Neural crest cell (in vitro differentiated cells): ENCODE measurements around the gene SRSF10. TPM values are rescaled to one million over a fixed set of nuclear protein-coding genes. Genes with fewer than 3 reads are reported as not detected.

Source experiments
- DNase-seq: peaks from one replicate; pipeline ENCODE4 v3.0.0; 2021; ENCODE audit warnings: low read depth, mixed read lengths, low spot score
- H3K27ac Mint-ChIP-seq: one replicate; pipeline ENCODE4 v1.8.0; 2021; ENCODE audit warnings: mild to moderate bottlenecking, mixed read lengths; ENCODE audit not compliant: unreplicated experiment
- H3K27me3 Mint-ChIP-seq: 2 replicates; pipeline ENCODE4 v1.8.0; 2021; ENCODE audit warnings: low read depth, mild to moderate bottlenecking, mixed read lengths
- H3K36me3 Mint-ChIP-seq: 2 replicates; pipeline ENCODE4 v1.8.0; 2021; ENCODE audit warnings: low read depth, mild to moderate bottlenecking, mixed read lengths
- H3K4me1 Mint-ChIP-seq: 2 replicates; pipeline ENCODE4 v1.8.0; 2021; ENCODE audit warnings: mixed read lengths
- H3K4me3 Mint-ChIP-seq: one replicate; pipeline ENCODE4 v1.8.0; 2021; ENCODE audit warnings: mild to moderate bottlenecking, mixed read lengths
- H3K9me3 Mint-ChIP-seq: 2 replicates; pipeline ENCODE4 v1.8.0; 2021; ENCODE audit warnings: mixed read lengths
- microRNA-seq: library from miRNA; unstranded; fragments of <30 nt; microRNA quantifications from one replicate; pipeline ENCODE4, GENCODE V29; 2020
- total RNA-seq: library from RNA; stranded (reverse); gene quantifications from 2 replicates; pipeline ENCODE4 v1.2.1, GENCODE V29; 2021
- TF ChIP-seq, protein P1 (sequence below): fragments of 200-600 bp; sonication (generic); conservative IDR thresholded peaks from 2 replicates; pipeline ENCODE4 v1.5.0; 2021; ENCODE audit warnings: antibody characterized with exemption, mild to moderate bottlenecking

SRSF10 gene
- total RNA-seq, 1 donor from 2014 or later, result 228 TPM

DNA sequence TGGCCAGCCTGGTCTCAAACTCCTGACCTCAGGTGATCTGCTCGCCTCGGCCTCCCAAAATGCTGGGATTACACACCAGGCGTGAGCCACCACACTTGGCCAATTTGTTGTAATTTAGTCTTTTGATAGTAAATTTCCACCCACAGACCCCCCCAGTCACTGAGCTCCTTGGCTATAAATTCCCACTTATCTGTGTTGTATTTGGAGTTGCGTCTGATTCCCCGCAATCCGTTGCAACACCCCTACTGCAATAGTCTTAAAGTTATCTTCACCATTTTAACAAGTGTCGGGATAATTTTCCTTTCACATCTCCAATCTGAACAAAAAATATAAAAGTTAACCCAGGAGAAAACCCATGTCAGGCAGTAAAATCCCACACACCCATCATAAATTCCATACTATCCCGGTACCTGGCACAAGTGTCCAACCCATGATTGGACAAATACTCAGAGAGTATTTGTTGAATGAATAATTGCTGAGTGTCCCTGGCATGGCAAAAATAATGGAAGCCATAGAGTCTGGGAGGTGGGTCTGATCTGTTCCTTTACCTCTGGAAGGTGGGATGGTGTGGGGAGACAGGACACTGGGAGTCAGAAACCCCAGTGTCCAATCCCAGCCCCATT lies 57.7 kb downstream of the SRSF10 start:
- H3K27ac Mint-ChIP-seq, result no peak overlapping the region
- no peak for DNase-seq
- H3K4me1 Mint-ChIP-seq, result no peaks in the 10 kb centered on the region
- H3K4me3 Mint-ChIP-seq, result no peak overlapping the region
- no peaks in the 10 kb centered on the region for H3K9me3 Mint-ChIP-seq
- no peaks in the 10 kb centered on the region for H3K36me3 Mint-ChIP-seq
- peaks cover 3% of the 10 kb centered on the region for H3K27me3 Mint-ChIP-seq
- TF ChIP-seq, protein P1, sequence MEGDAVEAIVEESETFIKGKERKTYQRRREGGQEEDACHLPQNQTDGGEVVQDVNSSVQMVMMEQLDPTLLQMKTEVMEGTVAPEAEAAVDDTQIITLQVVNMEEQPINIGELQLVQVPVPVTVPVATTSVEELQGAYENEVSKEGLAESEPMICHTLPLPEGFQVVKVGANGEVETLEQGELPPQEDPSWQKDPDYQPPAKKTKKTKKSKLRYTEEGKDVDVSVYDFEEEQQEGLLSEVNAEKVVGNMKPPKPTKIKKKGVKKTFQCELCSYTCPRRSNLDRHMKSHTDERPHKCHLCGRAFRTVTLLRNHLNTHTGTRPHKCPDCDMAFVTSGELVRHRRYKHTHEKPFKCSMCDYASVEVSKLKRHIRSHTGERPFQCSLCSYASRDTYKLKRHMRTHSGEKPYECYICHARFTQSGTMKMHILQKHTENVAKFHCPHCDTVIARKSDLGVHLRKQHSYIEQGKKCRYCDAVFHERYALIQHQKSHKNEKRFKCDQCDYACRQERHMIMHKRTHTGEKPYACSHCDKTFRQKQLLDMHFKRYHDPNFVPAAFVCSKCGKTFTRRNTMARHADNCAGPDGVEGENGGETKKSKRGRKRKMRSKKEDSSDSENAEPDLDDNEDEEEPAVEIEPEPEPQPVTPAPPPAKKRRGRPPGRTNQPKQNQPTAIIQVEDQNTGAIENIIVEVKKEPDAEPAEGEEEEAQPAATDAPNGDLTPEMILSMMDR, result no peak

DNA sequence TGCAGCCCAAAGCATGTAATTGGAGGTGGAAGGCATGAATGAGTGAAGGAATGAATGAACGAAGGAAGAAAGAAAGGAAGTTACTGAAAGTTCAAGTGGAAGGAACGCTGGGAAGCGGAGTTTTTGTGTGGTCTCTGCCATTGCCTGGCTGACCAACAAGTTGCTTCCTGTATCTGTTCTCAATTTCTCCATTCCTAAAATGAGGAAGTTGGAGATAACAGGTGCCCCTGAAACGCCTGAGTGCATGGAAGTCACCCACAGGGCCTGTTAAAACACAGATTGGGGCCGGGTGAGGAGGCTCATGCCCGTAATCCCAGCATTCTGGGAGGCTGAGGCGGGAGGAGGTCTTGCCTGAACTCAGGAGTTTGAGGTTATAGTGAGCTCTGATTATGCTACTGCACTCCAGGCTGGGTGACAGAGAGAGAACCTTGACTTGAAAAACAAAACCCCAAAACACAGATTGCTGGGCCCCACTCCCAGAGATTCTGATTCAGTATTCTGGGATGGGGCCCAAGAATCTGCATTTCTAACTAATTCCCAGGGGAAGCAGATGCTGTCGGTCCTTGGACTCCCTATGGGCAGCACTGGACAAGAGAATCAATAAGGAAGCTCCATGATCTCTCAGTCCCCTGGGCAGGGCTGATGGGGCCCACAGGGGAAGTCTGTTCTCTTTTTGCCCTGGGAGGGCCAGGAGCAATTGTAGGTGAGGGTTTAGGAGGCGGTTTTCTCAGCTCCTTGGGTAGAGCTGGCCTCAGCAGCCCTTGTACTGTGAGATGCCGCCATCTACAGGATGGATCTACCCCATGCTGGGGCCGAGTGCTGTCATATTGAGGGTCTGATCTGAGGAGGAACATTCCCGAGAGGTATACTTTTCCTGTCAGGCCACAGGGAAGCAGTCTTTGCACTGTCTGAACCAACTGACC lies 63.7 kb downstream of the SRSF10 start:
- no peaks in the 10 kb centered on the region for H3K36me3 Mint-ChIP-seq
- H3K4me1 Mint-ChIP-seq, result peaks cover 4% of the 10 kb centered on the region
- no peaks in the 10 kb centered on the region for H3K27me3 Mint-ChIP-seq
- peak; percentile 55 for DNase-seq
- H3K4me3 Mint-ChIP-seq, result no peak overlapping the region
- TF ChIP-seq, protein P1, result peak; percentile 74
- no peaks in the 10 kb centered on the region for H3K9me3 Mint-ChIP-seq
- H3K27ac Mint-ChIP-seq, result no peak overlapping the region

DNA sequence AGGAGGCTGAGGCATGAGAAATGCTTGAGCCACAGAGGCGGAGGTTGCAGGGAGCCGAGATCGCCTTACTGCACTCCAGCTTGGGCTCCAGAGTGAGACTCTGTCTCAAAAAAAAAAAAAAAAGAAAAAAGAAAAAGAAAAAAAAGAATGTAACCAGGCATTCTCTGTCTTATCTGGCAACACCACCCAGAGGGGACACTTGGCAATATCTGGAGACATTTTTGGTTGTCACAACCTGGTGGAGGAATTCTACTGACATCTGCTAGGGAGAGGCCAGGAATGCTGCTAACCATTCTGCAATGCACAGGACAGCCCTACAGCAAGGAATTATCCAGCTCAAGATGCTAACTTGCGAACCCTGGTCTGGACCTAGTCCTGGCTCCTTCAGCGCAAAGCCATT lies 64.7 kb downstream of the SRSF10 start:
- no peak for DNase-seq
- TF ChIP-seq, protein P1, result no peak
- H3K9me3 Mint-ChIP-seq, result no peaks in the 10 kb centered on the region
- no peak overlapping the region for H3K27ac Mint-ChIP-seq
- H3K36me3 Mint-ChIP-seq, result no peaks in the 10 kb centered on the region
- no peaks in the 10 kb centered on the region for H3K27me3 Mint-ChIP-seq
- H3K4me3 Mint-ChIP-seq, result no peak overlapping the region
- peaks cover 4% of the 10 kb centered on the region for H3K4me1 Mint-ChIP-seq

DNA sequence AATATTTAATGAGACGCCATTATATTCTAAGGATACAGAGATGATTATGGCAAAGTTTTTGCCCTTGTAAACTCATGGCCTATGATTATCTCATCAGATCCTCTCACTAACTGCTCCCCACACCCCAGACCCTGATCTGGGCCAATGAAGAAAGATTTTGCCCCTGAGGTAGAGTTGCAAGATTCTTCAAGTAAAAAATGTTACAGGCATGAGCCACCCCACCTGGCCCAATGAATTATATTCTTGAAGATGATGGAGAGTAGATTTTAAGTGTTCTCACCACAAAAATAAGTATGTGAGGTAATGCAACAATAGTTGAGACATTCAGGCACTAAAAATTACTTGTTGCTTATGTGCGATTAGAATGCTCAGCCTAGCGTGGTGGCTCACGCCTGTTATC lies 65.2 kb downstream of the SRSF10 start:
- Mint-ChIP-seq H3K36me3 (no peaks in the 10 kb centered on the region), H3K4me1 (peaks cover 4% of the 10 kb centered on the region), H3K4me3 (no peak overlapping the region), H3K27ac (no peak overlapping the region), H3K27me3 (peaks cover 2% of the 10 kb centered on the region), H3K9me3 (no peaks in the 10 kb centered on the region)
- no peak for DNase-seq
- TF ChIP-seq, protein P1, result no peak

Small RNA genes within 50 kb of the gene (microRNA-seq; reads per million reads assigned to microRNA genes)
- not detected for gene MIR378F

Other genes with a start within 250 kb of the SRSF10 start
- gene ELOA, start 236.9 kb downstream of the SRSF10 start, total RNA-seq, result 43.1 and 45.8 TPM in 2 replicates
- 54.8 and 57.5 TPM in 2 replicates for gene PITHD1, start 201.9 kb downstream of the SRSF10 start, total RNA-seq
- 88.9 and 89.6 TPM in 2 replicates for gene LYPLA2, start 189.2 kb downstream of the SRSF10 start, total RNA-seq
- gene GALE, start 179.6 kb downstream of the SRSF10 start, total RNA-seq, result 47.1 and 47.2 TPM in 2 replicates
- 15.6 and 17.4 TPM in 2 replicates for gene HMGCL, start 154.9 kb downstream of the SRSF10 start, total RNA-seq
- 6.7 and 7.6 TPM in 2 replicates for gene FUCA1, start 112.0 kb downstream of the SRSF10 start, total RNA-seq
- gene CNR2, start 67.0 kb downstream of the SRSF10 start, total RNA-seq, result not detected in 2 replicates
- 178 and 189 TPM in 2 replicates for gene PNRC2, start 20.5 kb downstream of the SRSF10 start, total RNA-seq
- gene MYOM3, start 131.8 kb upstream of the SRSF10 start, total RNA-seq, result not detected in 2 replicates
- not detected in 2 replicates for gene IL22RA1, start 162.8 kb upstream of the SRSF10 start, total RNA-seq
- gene IFNLR1, start 207.0 kb upstream of the SRSF10 start, total RNA-seq, result 0.11 and 0.21 TPM in 2 replicates